ENCODE measurements around the gene STARD13. TPM values are rescaled to one million over a fixed set of nuclear protein-coding genes. Genes with fewer than 3 reads are reported as not detected.
A peak's percentile ranks its signal among the peaks of the same experiment; 100 is the strongest.

Gene STARD13
- total RNA-seq, 3 donors from 2014 or later = 34.5 to 92.4 (median 35.2) TPM

DNA sequence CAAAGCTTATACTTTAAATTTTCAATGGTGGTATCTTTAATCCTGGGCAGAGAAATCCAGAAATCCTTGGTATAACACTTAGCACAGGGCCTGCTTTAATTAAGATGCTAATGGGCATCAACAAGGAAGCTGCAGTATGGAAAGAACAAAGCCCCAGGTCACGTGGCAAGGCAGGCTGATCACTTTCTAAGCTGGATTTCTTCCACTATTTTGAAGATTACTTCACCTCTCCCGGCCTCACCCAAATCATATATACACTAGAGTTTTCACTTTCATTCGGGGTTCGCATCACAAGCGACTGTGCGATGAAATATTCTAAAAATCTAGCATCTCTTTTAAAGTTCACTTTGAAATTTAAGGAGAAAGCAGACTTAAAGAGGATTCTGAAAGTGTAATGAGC, 71.8 kb downstream of the STARD13 start:
- Histone ChIP-seq H3K36me3 (ENCODE audit: low read depth) (no peaks in the 10 kb centered on the region), H3K9me3 (no peaks in the 10 kb centered on the region), H3K4me1 (ENCODE audit: low read depth) (peaks cover 19% of the 10 kb centered on the region), H3K4me3 (no peak overlapping the region)
- peak in 1 of 3 donors; percentile 46 for DNase-seq
- TF ChIP-seq, protein P1, sequence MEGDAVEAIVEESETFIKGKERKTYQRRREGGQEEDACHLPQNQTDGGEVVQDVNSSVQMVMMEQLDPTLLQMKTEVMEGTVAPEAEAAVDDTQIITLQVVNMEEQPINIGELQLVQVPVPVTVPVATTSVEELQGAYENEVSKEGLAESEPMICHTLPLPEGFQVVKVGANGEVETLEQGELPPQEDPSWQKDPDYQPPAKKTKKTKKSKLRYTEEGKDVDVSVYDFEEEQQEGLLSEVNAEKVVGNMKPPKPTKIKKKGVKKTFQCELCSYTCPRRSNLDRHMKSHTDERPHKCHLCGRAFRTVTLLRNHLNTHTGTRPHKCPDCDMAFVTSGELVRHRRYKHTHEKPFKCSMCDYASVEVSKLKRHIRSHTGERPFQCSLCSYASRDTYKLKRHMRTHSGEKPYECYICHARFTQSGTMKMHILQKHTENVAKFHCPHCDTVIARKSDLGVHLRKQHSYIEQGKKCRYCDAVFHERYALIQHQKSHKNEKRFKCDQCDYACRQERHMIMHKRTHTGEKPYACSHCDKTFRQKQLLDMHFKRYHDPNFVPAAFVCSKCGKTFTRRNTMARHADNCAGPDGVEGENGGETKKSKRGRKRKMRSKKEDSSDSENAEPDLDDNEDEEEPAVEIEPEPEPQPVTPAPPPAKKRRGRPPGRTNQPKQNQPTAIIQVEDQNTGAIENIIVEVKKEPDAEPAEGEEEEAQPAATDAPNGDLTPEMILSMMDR (IDR thresholded peaks at IDR 0.05) = no peak
- no peak for ATAC-seq
- intact Hi-C loops (cut with DNase I, micrococcal nuclease) = loop anchor here in 1 of 2 donors (10.0 kb wide), 1 partner anchor 511 kb away; no protein-coding TSS in a partner anchor

DNA sequence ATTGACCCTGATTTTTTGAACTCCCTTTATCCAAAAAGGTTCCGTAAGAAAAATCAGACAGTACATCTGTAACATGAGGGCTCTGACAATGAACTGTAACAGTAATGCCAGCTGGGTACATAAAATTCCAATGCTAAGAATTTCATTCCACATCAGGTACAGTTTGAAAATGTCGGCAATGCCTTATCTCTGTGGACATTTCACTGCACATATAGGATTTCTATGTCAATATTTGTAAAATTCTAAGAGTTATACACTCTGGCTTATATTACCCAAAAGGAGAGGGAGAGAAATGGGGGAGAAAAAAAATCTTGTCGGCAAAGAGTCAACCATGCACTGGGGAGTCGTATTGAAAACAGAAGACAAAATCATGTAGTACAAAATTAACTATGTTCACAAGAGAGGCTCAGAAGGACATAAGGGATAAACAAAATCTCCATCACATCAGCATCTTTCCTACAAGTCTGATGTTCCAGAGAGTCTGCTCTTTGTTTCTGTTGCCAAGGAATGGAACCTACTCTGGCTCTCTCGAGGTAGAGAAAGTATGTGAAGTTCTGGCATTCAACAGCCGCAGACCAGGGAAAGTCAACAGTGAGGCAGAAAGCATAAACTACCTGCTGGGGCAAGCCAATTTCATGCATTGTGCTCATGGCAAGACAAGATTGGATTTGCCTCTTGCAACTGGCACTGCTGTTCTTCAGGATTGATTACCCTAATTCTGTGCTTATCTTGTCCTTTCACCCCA, 72.4 kb downstream of the STARD13 start:
- H3K9me3 ChIP-seq = no peaks in the 10 kb centered on the region
- H3K36me3 ChIP-seq (ENCODE audit: low read depth) = no peaks in the 10 kb centered on the region
- intact Hi-C loops (cut with DNase I, micrococcal nuclease) = loop anchor here in 1 of 2 donors (10.0 kb wide), 1 partner anchor 512 kb away; no protein-coding TSS in a partner anchor
- peaks cover 17% of the 10 kb centered on the region for H3K4me1 ChIP-seq (ENCODE audit: low read depth)
- DNase-seq (no peak), ATAC-seq (no peak)
- no peak overlapping the region for H3K4me3 ChIP-seq
- TF ChIP-seq, protein P1 (IDR thresholded peaks at IDR 0.05) = no peak

DNA sequence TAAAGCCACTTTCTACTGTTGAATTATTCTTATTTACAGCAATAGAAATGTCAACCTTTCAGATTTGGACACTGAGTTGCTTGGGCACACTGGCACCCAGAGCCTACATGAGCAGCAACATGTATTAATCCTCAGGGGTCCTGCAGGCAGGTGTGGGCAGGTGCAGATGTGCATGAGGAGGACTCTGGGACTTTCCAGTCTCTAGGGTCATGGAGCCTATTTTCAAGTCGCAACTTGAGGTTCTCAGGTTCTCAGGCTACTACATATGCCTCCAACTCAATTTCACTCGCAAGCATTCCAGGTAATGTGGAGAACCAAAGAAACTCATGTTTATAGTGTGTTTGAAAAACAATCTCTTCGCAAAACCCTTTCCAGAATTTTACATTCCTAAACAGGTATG, 73.2 kb downstream of the STARD13 start:
- no peak overlapping the region for H3K4me3 ChIP-seq
- TF ChIP-seq, protein P1 (IDR thresholded peaks at IDR 0.05) = no peak
- ATAC-seq (no peak), DNase-seq (no peak)
- intact Hi-C loops (cut with DNase I, micrococcal nuclease) = loop anchor here in 1 of 2 donors (10.0 kb wide), 1 partner anchor 512 kb away; no protein-coding TSS in a partner anchor
- H3K9me3 ChIP-seq = no peaks in the 10 kb centered on the region
- peaks cover 19% of the 10 kb centered on the region for H3K4me1 ChIP-seq (ENCODE audit: low read depth)
- no peaks in the 10 kb centered on the region for H3K36me3 ChIP-seq (ENCODE audit: low read depth)

DNA sequence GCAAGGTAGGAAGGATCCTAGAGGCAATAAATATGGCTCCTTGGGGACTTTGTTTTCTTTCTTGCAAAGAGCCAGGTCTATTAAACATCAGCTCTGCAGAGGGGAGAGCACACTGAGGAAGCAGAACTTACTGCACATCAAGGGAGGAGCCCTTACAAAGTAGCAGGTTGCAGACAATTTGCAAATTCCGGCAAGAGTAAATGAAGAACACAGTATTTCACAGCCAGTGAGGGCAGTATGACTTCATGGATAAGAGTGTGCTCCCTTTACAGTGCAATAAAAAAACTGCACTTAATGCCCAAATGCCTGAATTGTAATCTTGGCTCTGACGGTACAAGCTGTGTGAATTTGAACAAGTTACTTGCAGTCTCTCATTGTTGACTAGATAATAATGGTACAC, 75.5 kb downstream of the STARD13 start:
- intact Hi-C loops (cut with DNase I, micrococcal nuclease) = loop anchor here in 1 of 2 donors (10.0 kb wide), 1 partner anchor 515 kb away; no protein-coding TSS in a partner anchor
- DNase-seq = no peak
- H3K36me3 ChIP-seq (ENCODE audit: low read depth) = no peaks in the 10 kb centered on the region
- H3K4me1 ChIP-seq (ENCODE audit: low read depth) = peaks cover 12% of the 10 kb centered on the region
- ATAC-seq = peak; percentile 7
- H3K9me3 ChIP-seq = no peaks in the 10 kb centered on the region
- TF ChIP-seq, protein P1 (IDR thresholded peaks at IDR 0.05) = no peak
- no peak overlapping the region for H3K4me3 ChIP-seq

DNA sequence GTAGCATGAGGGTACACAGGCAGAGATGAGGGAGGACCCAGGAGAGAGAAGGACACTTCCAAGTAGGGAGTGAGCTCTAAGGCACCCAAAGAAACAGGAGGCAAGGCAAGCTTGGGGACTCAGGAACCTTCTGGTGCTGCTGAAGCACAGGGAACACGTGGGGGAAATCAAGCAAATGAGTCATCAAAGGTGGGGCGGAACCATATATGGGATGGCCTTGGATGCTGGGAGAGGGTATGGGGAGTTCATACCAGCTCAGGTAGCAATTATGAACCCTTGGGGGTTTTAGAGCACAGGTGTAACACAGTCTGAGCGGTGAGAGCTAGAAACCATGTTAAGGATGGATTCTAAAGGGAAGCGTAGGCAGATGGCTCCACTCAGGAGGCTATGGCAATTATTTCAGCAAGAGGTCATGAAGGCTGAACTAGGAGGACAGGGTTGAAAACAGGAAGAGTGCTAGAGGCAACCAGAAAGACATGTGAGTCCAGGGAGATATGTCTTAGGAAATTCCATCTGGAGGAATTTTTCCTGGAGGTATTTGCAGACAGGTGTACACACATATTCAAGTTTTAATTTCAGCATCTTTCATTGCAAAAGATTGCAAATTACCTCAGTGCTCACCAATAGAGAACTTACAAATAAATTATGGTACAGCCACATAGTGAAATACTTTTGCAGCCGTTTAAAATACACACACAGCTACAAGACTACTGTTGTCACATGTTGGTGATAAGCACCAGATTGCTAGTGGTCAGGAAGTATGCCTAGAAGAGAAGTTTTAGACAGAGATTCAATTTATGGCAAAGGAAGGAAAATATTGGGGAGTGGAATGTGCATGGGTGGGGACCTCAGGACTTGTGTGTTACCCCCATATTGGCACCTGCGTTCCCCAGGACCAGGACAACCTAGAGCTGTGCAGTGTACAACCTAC, 77.0 kb downstream of the STARD13 start:
- Histone ChIP-seq H3K4me3 (no peak overlapping the region), H3K4me1 (ENCODE audit: low read depth) (peaks cover 12% of the 10 kb centered on the region), H3K9me3 (no peaks in the 10 kb centered on the region), H3K36me3 (ENCODE audit: low read depth) (no peaks in the 10 kb centered on the region)
- ATAC-seq = peak; percentile 77
- TF ChIP-seq, protein P1 (IDR thresholded peaks at IDR 0.05) = no peak
- intact Hi-C loops (cut with DNase I, micrococcal nuclease) = no loop called here
- no peak for DNase-seq
